HepG2 (cell line): ENCODE results near the gene HBA2. TPM values are rescaled to one million over a fixed set of nuclear protein-coding genes. Genes with fewer than 3 reads are reported as not detected.
A peak's percentile ranks its signal among the peaks of the same experiment; 100 is the strongest.

Source experiments
- AGO2 ChIP-seq: fragments of 200-400 bp; formaldehyde crosslinking; optimal IDR thresholded peaks from 2 replicates; pipeline ENCODE3; 2017; ENCODE audit warnings: mild to moderate bottlenecking, low read depth, low read length, moderate library complexity
- ARHGAP35 ChIP-seq: sonication (generic); formaldehyde crosslinking; IDR thresholded peaks from 2 replicates; pipeline ENCODE4 v1.9.0; 2022; ENCODE audit warnings: mild to moderate bottlenecking, inconsistent platforms, moderate library complexity, missing genetic modification reagents, borderline replicate concordance
- ARNT2 ChIP-seq: sonication (generic); formaldehyde crosslinking; IDR thresholded peaks from 2 replicates; pipeline ENCODE4 v1.8.0; 2022; ENCODE audit warnings: mild to moderate bottlenecking, low read depth, missing genetic modification reagents, moderate library complexity
- CBX1 ChIP-seq: IDR thresholded peaks from one replicate; pipeline ENCODE4 v1.6.1; 2016; ENCODE audit warnings: antibody characterized with exemption, low read depth
- CHCHD3 ChIP-seq: sonication (generic); formaldehyde crosslinking; IDR thresholded peaks from 2 replicates; pipeline ENCODE4 v1.8.0; 2022; ENCODE audit warnings: mild to moderate bottlenecking, missing genetic modification reagents, moderate library complexity
- EP300 ChIP-seq, 3 experiments: sonication (generic) in 1 of 3; formaldehyde crosslinking in 1 of 3; IDR thresholded peaks; 2 replicates each; pipeline versions ENCODE4 v1.5.1 to v1.6.1; 2011 to 2020; ENCODE audit warnings: low read depth in 2 of 3, low read length in 2 of 3, borderline replicate concordance in 1 of 3, improper control_type of control experiment in 1 of 3, mild to moderate bottlenecking in 1 of 3, missing genetic modification reagents in 1 of 3, moderate library complexity in 1 of 3
- MED13 ChIP-seq: sonication (generic); formaldehyde crosslinking; IDR thresholded peaks from 2 replicates; pipeline ENCODE4 v1.5.0; 2020; ENCODE audit warnings: missing genetic modification reagents
- RAD51 ChIP-seq: fragments of 450-650 bp; IDR thresholded peaks from 2 replicates; pipeline ENCODE4 v1.6.1; 2016; ENCODE audit warnings: borderline replicate concordance
- RBM39 ChIP-seq: fragments of 200-400 bp; formaldehyde crosslinking; IDR thresholded peaks from one replicate; pipeline ENCODE4 v1.6.1; 2018; ENCODE audit warnings: antibody characterized with exemption, mild to moderate bottlenecking, low read depth, low read length; ENCODE audit not compliant: poor library complexity, severe bottlenecking
- RORA ChIP-seq: sonication (generic); formaldehyde crosslinking; IDR thresholded peaks from 2 replicates; pipeline ENCODE4 v1.5.0; 2020; ENCODE audit warnings: mild to moderate bottlenecking, missing genetic modification reagents, moderate library complexity
- ZKSCAN5 ChIP-seq: sonication (generic); formaldehyde crosslinking; IDR thresholded peaks from 2 replicates; pipeline ENCODE4 v1.5.1; 2020; ENCODE audit warnings: mild to moderate bottlenecking, missing genetic modification reagents
- ZNF12 ChIP-seq: sonication (generic); formaldehyde crosslinking; IDR thresholded peaks from 2 replicates; pipeline ENCODE4 v1.5.0; 2020; ENCODE audit warnings: missing genetic modification reagents
- ZNF790 ChIP-seq: sonication (generic); formaldehyde crosslinking; IDR thresholded peaks from 2 replicates; pipeline ENCODE4 v1.8.0; 2022; ENCODE audit warnings: missing genetic modification reagents, mild to moderate bottlenecking, borderline replicate concordance
- ZSCAN31 ChIP-seq: sonication (generic); formaldehyde crosslinking; IDR thresholded peaks from 2 replicates; pipeline ENCODE4 v1.5.0; 2020; ENCODE audit warnings: low read depth, mild to moderate bottlenecking, missing genetic modification reagents
- polyA plus RNA-seq, 8 experiments: library from polyadenylated mRNA; depleted of rRNA in 3 of 8; stranded (reverse) in 7 of 8; unstranded in 1 of 8; fragments of >200 nt; fragmentation: Illumina TruSeq in 4 of 8; extraction: Trizol in 4 of 8; gene quantifications; 2 replicates each; pipeline versions ENCODE4 v1.2.1 to v1.2.3, GENCODE V29; 2011 to 2016; ENCODE audit warnings: low read depth in 4 of 8, missing spikeins in 1 of 8, mixed read lengths in 1 of 8; ENCODE audit not compliant: insufficient read depth in 1 of 8
- total RNA-seq, 5 experiments: library from RNA; depleted of rRNA; stranded (reverse); fragments of >200 nt; fragmentation: Illumina TruSeq; extraction: Trizol; gene quantifications; 2 replicates each; pipeline ENCODE4 v1.2.3, GENCODE V29; 2016; ENCODE audit warnings: low read depth in 1 of 5
- TF ChIP-seq, protein P1 (sequence below): sonication (generic); formaldehyde crosslinking; IDR thresholded peaks from one replicate; pipeline ENCODE4 v1.5.1; 2020; ENCODE audit warnings: mild to moderate bottlenecking, missing genetic modification reagents; ENCODE audit errors: not compliant biosample characterization
- TF ChIP-seq, protein P2 (sequence below): IDR thresholded peaks from 2 replicates; pipeline ENCODE4 v1.6.1; 2018; ENCODE audit warnings: missing genetic modification reagents, mild to moderate bottlenecking, missing compliant biosample characterization
- TF ChIP-seq, protein P3 (sequence below), 2 experiments: fragments of 450-650 bp in 1 of 2; sonication (generic) in 1 of 2; formaldehyde crosslinking; IDR thresholded peaks; 2 replicates each; pipeline versions ENCODE4 v1.5.0 to v1.8.0; 2020 to 2022; ENCODE audit warnings: mild to moderate bottlenecking in 1 of 2, missing genetic modification reagents in 1 of 2

HBA2 gene
- total and polyA plus RNA-seq, 2 of the 13 experiments (the other 11 are each of a cell fraction or from before 2014, with no cell fraction given) = not detected

DNA sequence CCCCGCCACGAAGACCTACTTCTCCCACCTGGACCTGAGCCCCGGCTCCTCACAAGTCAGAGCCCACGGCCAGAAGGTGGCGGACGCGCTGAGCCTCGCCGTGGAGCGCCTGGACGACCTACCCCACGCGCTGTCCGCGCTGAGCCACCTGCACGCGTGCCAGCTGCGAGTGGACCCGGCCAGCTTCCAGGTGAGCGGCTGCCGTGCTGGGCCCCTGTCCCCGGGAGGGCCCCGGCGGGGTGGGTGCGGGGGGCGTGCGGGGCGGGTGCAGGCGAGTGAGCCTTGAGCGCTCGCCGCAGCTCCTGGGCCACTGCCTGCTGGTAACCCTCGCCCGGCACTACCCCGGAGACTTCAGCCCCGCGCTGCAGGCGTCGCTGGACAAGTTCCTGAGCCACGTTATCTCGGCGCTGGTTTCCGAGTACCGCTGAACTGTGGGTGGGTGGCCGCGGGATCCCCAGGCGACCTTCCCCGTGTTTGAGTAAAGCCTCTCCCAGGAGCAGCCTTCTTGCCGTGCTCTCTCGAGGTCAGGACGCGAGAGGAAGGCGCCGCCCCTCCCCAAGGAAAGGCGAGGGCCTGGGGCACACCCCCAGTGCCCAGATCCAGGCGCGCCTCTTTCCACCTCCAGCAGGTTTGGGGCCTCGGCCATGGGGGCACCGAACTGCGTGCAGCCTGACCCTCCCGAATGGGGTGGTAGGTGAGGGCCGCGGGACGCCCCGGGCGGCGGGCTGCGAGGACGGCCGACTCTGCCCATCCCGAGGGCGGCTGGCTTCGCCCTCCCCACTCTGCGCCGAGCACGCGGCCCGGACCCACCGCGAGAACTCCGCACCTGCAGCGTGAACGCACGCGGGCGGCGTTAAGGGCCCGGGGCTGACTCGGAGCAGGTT, 8.2 kb downstream of the HBA2 start (continued):
- TF ChIP-seq RORA (CRISPR knock-in tag) (no peak), ZKSCAN5 (CRISPR knock-in tag) (0 out of 2 replicates have a peak, but pooled peaks have one; percentile 8), AGO2 (peak; percentile 99), RBM39 (peak; percentile 94), RAD51 (no peak), MED13 (peak; percentile 85; the same call in 1 of the 2 replicates), ZSCAN31 (CRISPR knock-in tag) (peak; percentile 99), EP300 (IDR thresholded peaks at IDR 0.05; ENCODE audit: low read depth in 2 of 2, low read length in 2 of 2) (no peak), EP300 (CRISPR knock-in tag; IDR thresholded peaks at IDR 0.05; ENCODE audit: borderline replicate concordance) (no peak; the same call in 1 of the 2 replicates), CBX1 (peak; percentile 95), ARHGAP35 (CRISPR knock-in tag) (peak; percentile 99), ARNT2 (peak; percentile 100), ZNF12 (CRISPR knock-in tag) (peak; percentile 82), CHCHD3 (peak; percentile 98), ZNF790 (CRISPR knock-in tag) (peak; percentile 98; the same call in 1 of the 2 replicates)
- TF ChIP-seq, protein P1, sequence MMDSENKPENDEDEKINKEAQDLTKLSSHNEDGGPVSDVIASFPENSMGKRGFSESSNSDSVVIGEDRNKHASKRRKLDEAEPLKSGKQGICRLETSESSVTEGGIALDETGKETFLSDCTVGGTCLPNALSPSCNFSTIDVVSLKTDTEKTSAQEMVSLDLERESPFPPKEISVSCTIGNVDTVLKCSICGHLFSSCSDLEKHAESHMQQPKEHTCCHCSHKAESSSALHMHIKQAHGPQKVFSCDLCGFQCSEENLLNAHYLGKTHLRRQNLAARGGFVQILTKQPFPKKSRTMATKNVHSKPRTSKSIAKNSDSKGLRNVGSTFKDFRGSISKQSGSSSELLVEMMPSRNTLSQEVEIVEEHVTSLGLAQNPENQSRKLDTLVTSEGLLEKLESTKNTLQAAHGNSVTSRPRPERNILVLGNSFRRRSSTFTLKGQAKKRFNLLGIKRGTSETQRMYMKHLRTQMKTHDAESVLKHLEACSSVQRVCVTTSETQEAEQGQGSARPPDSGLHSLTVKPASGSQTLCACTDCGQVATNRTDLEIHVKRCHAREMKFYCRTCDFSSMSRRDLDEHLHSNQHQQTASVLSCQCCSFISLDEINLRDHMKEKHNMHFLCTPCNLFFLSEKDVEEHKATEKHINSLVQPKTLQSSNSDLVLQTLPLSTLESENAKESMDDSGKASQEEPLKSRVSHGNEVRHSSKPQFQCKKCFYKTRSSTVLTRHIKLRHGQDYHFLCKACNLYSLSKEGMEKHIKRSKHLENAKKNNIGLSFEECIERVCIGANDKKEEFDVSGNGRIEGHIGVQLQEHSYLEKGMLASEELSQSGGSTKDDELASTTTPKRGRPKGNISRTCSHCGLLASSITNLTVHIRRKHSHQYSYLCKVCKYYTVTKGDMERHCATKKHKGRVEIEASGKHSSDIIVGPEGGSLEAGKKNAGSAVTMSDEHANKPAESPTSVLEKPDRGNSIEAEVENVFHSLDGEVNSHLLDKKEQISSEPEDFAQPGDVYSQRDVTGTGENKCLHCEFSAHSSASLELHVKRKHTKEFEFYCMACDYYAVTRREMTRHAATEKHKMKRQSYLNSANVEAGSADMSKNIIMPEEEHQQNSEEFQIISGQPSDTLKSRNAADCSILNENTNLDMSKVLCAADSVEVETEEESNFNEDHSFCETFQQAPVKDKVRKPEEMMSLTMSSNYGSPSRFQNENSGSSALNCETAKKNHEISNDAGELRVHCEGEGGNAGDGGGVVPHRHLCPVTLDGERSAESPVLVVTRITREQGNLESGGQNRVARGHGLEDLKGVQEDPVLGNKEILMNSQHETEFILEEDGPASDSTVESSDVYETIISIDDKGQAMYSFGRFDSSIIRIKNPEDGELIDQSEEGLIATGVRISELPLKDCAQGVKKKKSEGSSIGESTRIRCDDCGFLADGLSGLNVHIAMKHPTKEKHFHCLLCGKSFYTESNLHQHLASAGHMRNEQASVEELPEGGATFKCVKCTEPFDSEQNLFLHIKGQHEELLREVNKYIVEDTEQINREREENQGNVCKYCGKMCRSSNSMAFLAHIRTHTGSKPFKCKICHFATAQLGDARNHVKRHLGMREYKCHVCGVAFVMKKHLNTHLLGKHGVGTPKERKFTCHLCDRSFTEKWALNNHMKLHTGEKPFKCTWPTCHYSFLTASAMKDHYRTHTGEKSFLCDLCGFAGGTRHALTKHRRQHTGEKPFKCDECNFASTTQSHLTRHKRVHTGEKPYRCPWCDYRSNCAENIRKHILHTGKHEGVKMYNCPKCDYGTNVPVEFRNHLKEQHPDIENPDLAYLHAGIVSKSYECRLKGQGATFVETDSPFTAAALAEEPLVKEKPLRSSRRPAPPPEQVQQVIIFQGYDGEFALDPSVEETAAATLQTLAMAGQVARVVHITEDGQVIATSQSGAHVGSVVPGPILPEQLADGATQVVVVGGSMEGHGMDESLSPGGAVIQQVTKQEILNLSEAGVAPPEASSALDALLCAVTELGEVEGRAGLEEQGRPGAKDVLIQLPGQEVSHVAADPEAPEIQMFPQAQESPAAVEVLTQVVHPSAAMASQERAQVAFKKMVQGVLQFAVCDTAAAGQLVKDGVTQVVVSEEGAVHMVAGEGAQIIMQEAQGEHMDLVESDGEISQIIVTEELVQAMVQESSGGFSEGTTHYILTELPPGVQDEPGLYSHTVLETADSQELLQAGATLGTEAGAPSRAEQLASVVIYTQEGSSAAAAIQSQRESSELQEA (CRISPR knock-in tag) = peak; percentile 99
- TF ChIP-seq, protein P2, sequence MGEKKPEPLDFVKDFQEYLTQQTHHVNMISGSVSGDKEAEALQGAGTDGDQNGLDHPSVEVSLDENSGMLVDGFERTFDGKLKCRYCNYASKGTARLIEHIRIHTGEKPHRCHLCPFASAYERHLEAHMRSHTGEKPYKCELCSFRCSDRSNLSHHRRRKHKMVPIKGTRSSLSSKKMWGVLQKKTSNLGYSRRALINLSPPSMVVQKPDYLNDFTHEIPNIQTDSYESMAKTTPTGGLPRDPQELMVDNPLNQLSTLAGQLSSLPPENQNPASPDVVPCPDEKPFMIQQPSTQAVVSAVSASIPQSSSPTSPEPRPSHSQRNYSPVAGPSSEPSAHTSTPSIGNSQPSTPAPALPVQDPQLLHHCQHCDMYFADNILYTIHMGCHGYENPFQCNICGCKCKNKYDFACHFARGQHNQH = peak; percentile 91
- TF ChIP-seq, protein P3, sequence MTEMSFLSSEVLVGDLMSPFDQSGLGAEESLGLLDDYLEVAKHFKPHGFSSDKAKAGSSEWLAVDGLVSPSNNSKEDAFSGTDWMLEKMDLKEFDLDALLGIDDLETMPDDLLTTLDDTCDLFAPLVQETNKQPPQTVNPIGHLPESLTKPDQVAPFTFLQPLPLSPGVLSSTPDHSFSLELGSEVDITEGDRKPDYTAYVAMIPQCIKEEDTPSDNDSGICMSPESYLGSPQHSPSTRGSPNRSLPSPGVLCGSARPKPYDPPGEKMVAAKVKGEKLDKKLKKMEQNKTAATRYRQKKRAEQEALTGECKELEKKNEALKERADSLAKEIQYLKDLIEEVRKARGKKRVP (CRISPR knock-in tag; IDR thresholded peaks at IDR 0.05) = peak in 1 of 2 experiments; percentile 89; a peak in 2 of 4 replicates
